Adrenal gland (tissue), 5 donors: Measurements from ENCODE around the gene GRIK1.

Experiments
- CTCF ChIP-seq, 6 experiments: fragments of 450-650 bp in 4 of 6; fragments of 200-600 bp in 2 of 6; sonication (generic) in 1 of 6; IDR thresholded peaks; 1 replicate in 5 of 6; 2 replicates in 1 of 6; pipeline versions ENCODE4 v1.5.1 to v1.8.0; 2016 to 2021; ENCODE audit warnings: antibody characterized with exemption in 6 of 6, mild to moderate bottlenecking in 2 of 6, moderate library complexity in 1 of 6
- POLR2A ChIP-seq, 2 donors: fragments of 450-650 bp; IDR thresholded peaks; one replicate each; pipeline ENCODE4 v1.6.1; 2017; ENCODE audit warnings: antibody characterized with exemption in 2 of 2, mild to moderate bottlenecking in 2 of 2, moderate library complexity in 1 of 2
- donor health status: DM: no; HTN: no; CAD: no.

- TF ChIP-seq CTCF (IDR thresholded peaks at IDR 0.05) (no peak), POLR2A (IDR thresholded peaks at IDR 0.05) (no peak)
Observed at GRCh38 chr21:29660047-29660720, 279.6 kb downstream of the GRIK1 start.
